ENCODE data around the gene ADAMTS12. TPM values are rescaled to one million over a fixed set of nuclear protein-coding genes. Genes with fewer than 3 reads are reported as not detected.

The ADAMTS12 gene
- total RNA-seq, 1 experiment from 2014 or later = not detected

GRCh38 chr5:33774341-33774740, 117.4 kb downstream of the ADAMTS12 start:
- peaks cover 25% of the 10 kb centered on the region for H3K27me3 Mint-ChIP-seq (ENCODE audit: insufficient read depth, unreplicated experiment)
- no peak for TF ChIP-seq CTCF (IDR thresholded peaks at IDR 0.05; ENCODE audit: insufficient read depth in 1 of 2, low read depth in 1 of 2, low read length in 1 of 2, severe bottlenecking in 1 of 2, unreplicated experiment in 1 of 2)
- no peaks in the 10 kb centered on the region for H3K36me3 ChIP-seq (ENCODE audit: control insufficient read depth, insufficient read depth, low read length)
- no peak for DNase-seq
- ChIA-PET POLR2A (no interaction called here), CTCF (no interaction called here)
- no peaks in the 10 kb centered on the region; the same call in 1 of the 2 replicates for H3K27me3 ChIP-seq (replicated peaks; ENCODE audit: control insufficient read depth, insufficient read depth, low read length)
- H3K9me3 ChIP-seq = no peaks in the 10 kb centered on the region
- BruUV-seq (replicated peaks) = no TSS peak
- H3K36me3 Mint-ChIP-seq (ENCODE audit: insufficient read depth, unreplicated experiment) = no peaks in the 10 kb centered on the region
- H3K27ac Mint-ChIP-seq (ENCODE audit: unreplicated experiment) = no peak overlapping the region
- no peaks in the 10 kb centered on the region for H3K4me1 ChIP-seq
- no peaks in the 10 kb centered on the region for H3K4me1 Mint-ChIP-seq (ENCODE audit: low read depth, unreplicated experiment)
- H3K4me3 ChIP-seq (ENCODE audit: low read depth, low read length) = no peak overlapping the region
- H3K9me3 Mint-ChIP-seq (ENCODE audit: unreplicated experiment) = no peaks in the 10 kb centered on the region
- no peak overlapping the region for H3K4me3 Mint-ChIP-seq (ENCODE audit: unreplicated experiment)
- intact Hi-C loops (cut with micrococcal nuclease; ENCODE audit: unreplicated experiment) = no loop called here

- intact Hi-C loops (cut with micrococcal nuclease; ENCODE audit: unreplicated experiment) = no loop called here
- Mint-ChIP-seq H3K4me3 (ENCODE audit: unreplicated experiment) (no peak overlapping the region), H3K9me3 (ENCODE audit: unreplicated experiment) (no peaks in the 10 kb centered on the region), H3K27ac (ENCODE audit: unreplicated experiment) (no peak overlapping the region), H3K27me3 (ENCODE audit: insufficient read depth, unreplicated experiment) (peaks cover 28% of the 10 kb centered on the region), H3K36me3 (ENCODE audit: insufficient read depth, unreplicated experiment) (no peaks in the 10 kb centered on the region), H3K4me1 (ENCODE audit: low read depth, unreplicated experiment) (no peaks in the 10 kb centered on the region)
- Histone ChIP-seq H3K4me3 (ENCODE audit: low read depth, low read length) (no peak overlapping the region), H3K9me3 (no peaks in the 10 kb centered on the region), H3K4me1 (no peaks in the 10 kb centered on the region), H3K27me3 (replicated peaks; ENCODE audit: control insufficient read depth, insufficient read depth, low read length) (no peaks in the 10 kb centered on the region; the same call in 1 of the 2 replicates), H3K36me3 (ENCODE audit: control insufficient read depth, insufficient read depth, low read length) (no peaks in the 10 kb centered on the region)
- TF ChIP-seq CTCF (IDR thresholded peaks at IDR 0.05; ENCODE audit: insufficient read depth in 1 of 2, low read depth in 1 of 2, low read length in 1 of 2, severe bottlenecking in 1 of 2, unreplicated experiment in 1 of 2) = no peak
- no TSS peak for BruUV-seq (replicated peaks)
- POLR2A ChIA-PET = no interaction called here
- no peak for DNase-seq
- CTCF ChIA-PET = no interaction called here
Observed at GRCh38 chr5:33772380-33772897, 119.4 kb downstream of the ADAMTS12 start.

GRCh38 chr5:33769968-33770367, 121.8 kb downstream of the ADAMTS12 start:
- Histone ChIP-seq H3K4me3 (ENCODE audit: low read depth, low read length) (no peak overlapping the region), H3K4me1 (no peaks in the 10 kb centered on the region), H3K36me3 (ENCODE audit: control insufficient read depth, insufficient read depth, low read length) (no peaks in the 10 kb centered on the region), H3K27me3 (replicated peaks; ENCODE audit: control insufficient read depth, insufficient read depth, low read length) (no peaks in the 10 kb centered on the region; the same call in 1 of the 2 replicates), H3K9me3 (no peaks in the 10 kb centered on the region)
- ChIA-PET CTCF (no interaction called here), POLR2A (no interaction called here)
- Mint-ChIP-seq H3K4me3 (ENCODE audit: unreplicated experiment) (no peak overlapping the region), H3K4me1 (ENCODE audit: low read depth, unreplicated experiment) (no peaks in the 10 kb centered on the region), H3K27me3 (ENCODE audit: insufficient read depth, unreplicated experiment) (peaks cover 15% of the 10 kb centered on the region), H3K27ac (ENCODE audit: unreplicated experiment) (no peak overlapping the region), H3K9me3 (ENCODE audit: unreplicated experiment) (no peaks in the 10 kb centered on the region), H3K36me3 (ENCODE audit: insufficient read depth, unreplicated experiment) (no peaks in the 10 kb centered on the region)
- DNase-seq = no peak
- no TSS peak for BruUV-seq (replicated peaks)
- intact Hi-C loops (cut with micrococcal nuclease; ENCODE audit: unreplicated experiment) = no loop called here
- TF ChIP-seq CTCF (IDR thresholded peaks at IDR 0.05; ENCODE audit: insufficient read depth in 1 of 2, low read depth in 1 of 2, low read length in 1 of 2, severe bottlenecking in 1 of 2, unreplicated experiment in 1 of 2) = no peak
